BE2C (cell line): ENCODE data around the gene VASH1.

Source experiments
- DNase-seq: peaks from one replicate; pipeline ENCODE4 v3.0.0-alpha.2; 2020
- H3K27me3 ChIP-seq: fragments of 250-450 bp; sonication (Bioruptor Pico); 2 replicates; pipeline ENCODE4 v1.5.1; 2020; ENCODE audit warnings: mild to moderate bottlenecking
- H3K36me3 ChIP-seq: fragments of 250-450 bp; sonication (Bioruptor Pico); 2 replicates; pipeline ENCODE4 v1.5.1; 2020; ENCODE audit warnings: mild to moderate bottlenecking
- H3K4me1 ChIP-seq: fragments of 250-450 bp; sonication (Bioruptor Pico); 2 replicates; pipeline ENCODE4 v1.5.1; 2020
- H3K4me3 ChIP-seq: 2 replicates; pipeline ENCODE4 v1.5.1; 2011; ENCODE audit warnings: low read depth, low read length
- H3K9me3 ChIP-seq: fragments of 250-450 bp; sonication (Bioruptor Pico); 2 replicates; pipeline ENCODE4 v1.5.1; 2020
- CTCF ChIP-seq: IDR thresholded peaks from 2 replicates; pipeline ENCODE4 v1.5.1; 2012; ENCODE audit warnings: mild to moderate bottlenecking, low read depth, low read length

VASH1 gene

GRCh38 chr14:76814726-76815645 lies 53.7 kb downstream of the VASH1 start:
- TF ChIP-seq CTCF, result no peak
- no peak overlapping the region for H3K4me3 ChIP-seq
- no peaks in the 10 kb centered on the region for H3K36me3 ChIP-seq

GRCh38 chr14:76820700-76821099 lies 59.4 kb downstream of the VASH1 start:
- H3K27me3 ChIP-seq, result peaks cover 10% of the 10 kb centered on the region; the same call in 1 of the 2 replicates
- no peaks in the 10 kb centered on the region for H3K4me1 ChIP-seq
- H3K9me3 ChIP-seq, result no peaks in the 10 kb centered on the region
- H3K4me3 ChIP-seq, result no peak overlapping the region
- no peaks in the 10 kb centered on the region for H3K36me3 ChIP-seq
- TF ChIP-seq CTCF, result no peak
- no peak for DNase-seq

More at GRCh38 chr14:76814726-76815645, 53.7 kb downstream of the VASH1 start:
- Histone ChIP-seq H3K9me3 (no peaks in the 10 kb centered on the region), H3K27me3 (peaks cover 3% of the 10 kb centered on the region; the same call in 1 of the 2 replicates), H3K4me1 (peaks cover 8% of the 10 kb centered on the region)
- no peak for DNase-seq

GRCh38 chr14:76826122-76826521 lies 64.9 kb downstream of the VASH1 start, which contains the start of gene LRRC74A:
LRRC74A (plus strand) TSS chr14:76826408; CDS start chr14:76826698, 290 bp downstream.
- Histone ChIP-seq H3K4me1 (no peaks in the 10 kb centered on the region), H3K36me3 (no peaks in the 10 kb centered on the region), H3K4me3 (no peak within 1 kb of the TSS), H3K27me3 (no peaks in the 10 kb centered on the region), H3K9me3 (no peaks in the 10 kb centered on the region)
- TF ChIP-seq CTCF, result no peak
- no peak for DNase-seq

- Histone ChIP-seq H3K9me3 (no peaks in the 10 kb centered on the region), H3K4me1 (no peaks in the 10 kb centered on the region), H3K27me3 (no peaks in the 10 kb centered on the region), H3K4me3 (no peak overlapping the region), H3K36me3 (no peaks in the 10 kb centered on the region)
- no peak for TF ChIP-seq CTCF
- no peak for DNase-seq
Measured at GRCh38 chr14:76827696-76828296, 66.5 kb downstream of the VASH1 start.

GRCh38 chr14:76828339-76829012 lies 67.2 kb downstream of the VASH1 start:
- no peaks in the 10 kb centered on the region for H3K27me3 ChIP-seq
- no peak overlapping the region for H3K4me3 ChIP-seq
- no peaks in the 10 kb centered on the region for H3K9me3 ChIP-seq
- no peak for TF ChIP-seq CTCF
- no peaks in the 10 kb centered on the region for H3K4me1 ChIP-seq
- H3K36me3 ChIP-seq, result no peaks in the 10 kb centered on the region
- no peak for DNase-seq

- no peak for TF ChIP-seq CTCF
- H3K36me3 ChIP-seq, result no peaks in the 10 kb centered on the region
- H3K9me3 ChIP-seq, result no peaks in the 10 kb centered on the region
- DNase-seq, result no peak
- no peaks in the 10 kb centered on the region for H3K27me3 ChIP-seq
- H3K4me1 ChIP-seq, result no peaks in the 10 kb centered on the region
- no peak overlapping the region for H3K4me3 ChIP-seq
Measured at GRCh38 chr14:76829013-76829365, 67.7 kb downstream of the VASH1 start.
